ENCODE results near the gene ADAMTSL3. TPM values are rescaled to one million over a fixed set of nuclear protein-coding genes. Genes with fewer than 3 reads are reported as not detected.

The ADAMTSL3 gene
- total and polyA plus RNA-seq, 2 donors (not counting 1 experiment from before 2014, with no cell fraction given) = 0.14 to 0.17 TPM

DNA sequence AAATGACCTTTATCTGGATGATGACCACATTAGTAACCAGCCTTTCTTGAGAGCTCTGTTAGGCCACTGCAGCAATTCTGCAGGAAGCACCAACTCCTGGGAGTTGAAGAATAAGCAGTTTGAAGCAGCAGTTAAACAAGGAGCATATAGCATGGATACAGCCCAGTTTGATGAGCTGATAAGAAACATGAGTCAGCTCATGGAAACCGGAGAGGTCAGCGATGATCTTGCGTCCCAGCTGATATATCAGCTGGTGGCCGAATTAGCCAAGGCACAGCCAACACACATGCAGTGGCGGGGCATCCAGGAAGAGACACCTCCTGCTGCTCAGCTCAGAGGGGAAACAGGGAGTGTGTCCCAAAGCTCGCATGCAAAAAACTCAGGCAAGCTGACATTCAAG lies 328.8 kb downstream of the ADAMTSL3 start:
- no peak for DNase-seq (ENCODE audit: low read depth in 2 of 2)
- H3K27ac ChIP-seq (ENCODE audit: insufficient read depth, low read length) = no peak overlapping the region
- no peaks in the 10 kb centered on the region for H3K79me2 ChIP-seq (ENCODE audit: control insufficient read depth, insufficient read depth, low read length)
- H2AFZ ChIP-seq (ENCODE audit: low read length) = no peak overlapping the region
- H3K4me3 ChIP-seq (replicated peaks in 1 of 4; ENCODE audit: control extremely low read depth in 1 of 4, insufficient read depth in 1 of 4, low read depth in 3 of 4, low read length in 4 of 4) = no peak overlapping the region
- no peaks in the 10 kb centered on the region for H3K27me3 ChIP-seq (ENCODE audit: control insufficient read depth, insufficient read depth, low read length)
- TF ChIP-seq EZH2 (IDR thresholded peaks at IDR 0.05; ENCODE audit: low read length, missing control alignments) (no peak), CTCF (conservative IDR thresholded peaks at IDR 0.05 in 1 of 2, IDR thresholded peaks at IDR 0.05 in 1 of 2; ENCODE audit: low read depth in 1 of 2, low read length in 2 of 2) (no peak)
- no peaks in the 10 kb centered on the region for H3K36me3 ChIP-seq (ENCODE audit: control insufficient read depth, insufficient read depth, low read length)
- H3K4me1 ChIP-seq (ENCODE audit: control insufficient read depth, extremely low read depth, insufficient read depth, low read length) = no peaks in the 10 kb centered on the region
- no peaks in the 10 kb centered on the region for H4K20me1 ChIP-seq (ENCODE audit: control insufficient read depth, extremely low read depth, insufficient read depth, low read length)
- H3K9me3 ChIP-seq (ENCODE audit: control insufficient read depth, insufficient read depth, low read depth, low read length) = no peaks in the 10 kb centered on the region
- no peak overlapping the region for H3K4me2 ChIP-seq (ENCODE audit: extremely low read depth, insufficient read depth, low read length)
- H3K9ac ChIP-seq (ENCODE audit: insufficient read depth, low read length) = no peak overlapping the region

- Histone ChIP-seq H2AFZ (ENCODE audit: low read length) (no peak overlapping the region), H3K27me3 (ENCODE audit: control insufficient read depth, insufficient read depth, low read length) (no peaks in the 10 kb centered on the region), H3K27ac (ENCODE audit: insufficient read depth, low read length) (no peak overlapping the region), H3K4me1 (ENCODE audit: control insufficient read depth, extremely low read depth, insufficient read depth, low read length) (no peaks in the 10 kb centered on the region), H3K9ac (ENCODE audit: insufficient read depth, low read length) (no peak overlapping the region), H3K4me2 (ENCODE audit: extremely low read depth, insufficient read depth, low read length) (no peak overlapping the region), H3K9me3 (ENCODE audit: control insufficient read depth, insufficient read depth, low read depth, low read length) (no peaks in the 10 kb centered on the region), H3K4me3 (replicated peaks in 1 of 4; ENCODE audit: control extremely low read depth in 1 of 4, insufficient read depth in 1 of 4, low read depth in 3 of 4, low read length in 4 of 4) (no peak overlapping the region), H3K79me2 (ENCODE audit: control insufficient read depth, insufficient read depth, low read length) (no peaks in the 10 kb centered on the region), H4K20me1 (ENCODE audit: control insufficient read depth, extremely low read depth, insufficient read depth, low read length) (no peaks in the 10 kb centered on the region), H3K36me3 (ENCODE audit: control insufficient read depth, insufficient read depth, low read length) (no peaks in the 10 kb centered on the region)
- TF ChIP-seq CTCF (conservative IDR thresholded peaks at IDR 0.05 in 1 of 2, IDR thresholded peaks at IDR 0.05 in 1 of 2; ENCODE audit: low read depth in 1 of 2, low read length in 2 of 2) (no peak), EZH2 (IDR thresholded peaks at IDR 0.05; ENCODE audit: low read length, missing control alignments) (no peak)
- peak in 1 of 2 donors; percentile 9 for DNase-seq (ENCODE audit: low read depth in 2 of 2)
Measured at GRCh38 chr15:83983634-83984458, 329.9 kb downstream of the ADAMTSL3 start.

- no peaks in the 10 kb centered on the region for H3K4me1 ChIP-seq (ENCODE audit: control insufficient read depth, extremely low read depth, insufficient read depth, low read length)
- H2AFZ ChIP-seq (ENCODE audit: low read length) = no peak overlapping the region
- no peaks in the 10 kb centered on the region for H3K79me2 ChIP-seq (ENCODE audit: control insufficient read depth, insufficient read depth, low read length)
- H3K9me3 ChIP-seq (ENCODE audit: control insufficient read depth, insufficient read depth, low read depth, low read length) = no peaks in the 10 kb centered on the region
- no peaks in the 10 kb centered on the region for H3K36me3 ChIP-seq (ENCODE audit: control insufficient read depth, insufficient read depth, low read length)
- no peak overlapping the region for H3K4me3 ChIP-seq (replicated peaks in 1 of 4; ENCODE audit: control extremely low read depth in 1 of 4, insufficient read depth in 1 of 4, low read depth in 3 of 4, low read length in 4 of 4)
- no peak overlapping the region for H3K9ac ChIP-seq (ENCODE audit: insufficient read depth, low read length)
- no peak for DNase-seq (ENCODE audit: low read depth in 2 of 2)
- TF ChIP-seq EZH2 (IDR thresholded peaks at IDR 0.05; ENCODE audit: low read length, missing control alignments) (no peak), CTCF (conservative IDR thresholded peaks at IDR 0.05 in 1 of 2, IDR thresholded peaks at IDR 0.05 in 1 of 2; ENCODE audit: low read depth in 1 of 2, low read length in 2 of 2) (no peak)
- no peak overlapping the region for H3K27ac ChIP-seq (ENCODE audit: insufficient read depth, low read length)
- H3K4me2 ChIP-seq (ENCODE audit: extremely low read depth, insufficient read depth, low read length) = no peak overlapping the region
- no peaks in the 10 kb centered on the region for H3K27me3 ChIP-seq (ENCODE audit: control insufficient read depth, insufficient read depth, low read length)
- no peaks in the 10 kb centered on the region for H4K20me1 ChIP-seq (ENCODE audit: control insufficient read depth, extremely low read depth, insufficient read depth, low read length)
Measured at GRCh38 chr15:83984601-83985000, 330.7 kb downstream of the ADAMTSL3 start.
